GM18508 (cell line): ENCODE results near the gene RUFY4.

Experiments
- ATAC-seq: cut with Tn5 transposase; IDR thresholded peaks from one replicate; pipeline ENCODE4 v1.9.1; 2021; ENCODE audit warnings: moderate number of reproducible peaks; ENCODE audit not compliant: insufficient read depth, unreplicated experiment

Gene RUFY4, protein sequence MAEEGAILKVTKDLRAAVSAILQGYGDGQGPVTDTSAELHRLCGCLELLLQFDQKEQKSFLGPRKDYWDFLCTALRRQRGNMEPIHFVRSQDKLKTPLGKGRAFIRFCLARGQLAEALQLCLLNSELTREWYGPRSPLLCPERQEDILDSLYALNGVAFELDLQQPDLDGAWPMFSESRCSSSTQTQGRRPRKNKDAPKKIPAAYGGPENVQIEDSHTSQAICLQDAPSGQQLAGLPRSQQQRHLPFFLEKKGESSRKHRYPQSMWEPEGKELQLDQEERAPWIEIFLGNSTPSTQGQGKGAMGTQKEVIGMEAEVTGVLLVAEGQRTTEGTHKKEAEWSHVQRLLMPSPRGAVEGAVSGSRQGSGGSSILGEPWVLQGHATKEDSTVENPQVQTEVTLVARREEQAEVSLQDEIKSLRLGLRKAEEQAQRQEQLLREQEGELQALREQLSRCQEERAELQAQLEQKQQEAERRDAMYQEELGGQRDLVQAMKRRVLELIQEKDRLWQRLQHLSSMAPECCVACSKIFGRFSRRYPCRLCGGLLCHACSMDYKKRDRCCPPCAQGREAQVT

GRCh38 chr2:218068721-218069334 is at the start of gene RUFY4:
Gene RUFY4 (plus strand): TSS chr2:218069253. CDS start chr2:218070606, 1,353 bp downstream.
- peak; percentile 84 for ATAC-seq

DNA sequence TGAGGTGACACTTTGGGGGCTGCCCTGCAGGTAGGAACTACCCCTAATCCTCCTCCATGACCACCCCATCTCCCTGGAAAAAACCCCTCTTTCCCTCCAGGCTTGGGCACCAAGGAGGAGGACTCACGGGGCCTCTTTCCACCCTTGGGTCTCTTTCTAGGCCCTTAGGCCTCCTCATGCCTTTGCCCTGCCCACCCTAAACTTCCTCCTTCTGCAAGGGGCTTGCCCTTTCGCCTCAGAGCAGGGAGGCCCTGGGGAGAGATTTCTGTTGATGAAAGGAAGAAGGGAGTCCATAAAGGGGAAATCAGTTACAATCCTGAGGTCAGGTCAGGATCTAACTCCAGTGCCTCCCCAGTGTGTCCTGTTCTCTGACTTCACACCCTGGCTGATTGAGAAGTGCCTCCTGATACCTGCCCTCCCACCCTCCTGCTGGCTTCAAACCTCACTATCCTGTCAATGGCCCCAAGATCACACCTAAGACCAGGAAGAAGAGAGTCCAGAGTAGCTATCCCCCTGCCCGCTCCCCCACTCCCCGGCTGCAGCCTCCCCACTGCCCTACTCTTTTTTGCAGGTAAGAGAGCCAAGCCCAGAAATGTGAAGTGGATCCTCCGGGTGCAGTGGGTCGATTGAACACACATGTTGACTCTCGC is 49.5 kb upstream of the RUFY4 start:
- ATAC-seq: no peak

DNA sequence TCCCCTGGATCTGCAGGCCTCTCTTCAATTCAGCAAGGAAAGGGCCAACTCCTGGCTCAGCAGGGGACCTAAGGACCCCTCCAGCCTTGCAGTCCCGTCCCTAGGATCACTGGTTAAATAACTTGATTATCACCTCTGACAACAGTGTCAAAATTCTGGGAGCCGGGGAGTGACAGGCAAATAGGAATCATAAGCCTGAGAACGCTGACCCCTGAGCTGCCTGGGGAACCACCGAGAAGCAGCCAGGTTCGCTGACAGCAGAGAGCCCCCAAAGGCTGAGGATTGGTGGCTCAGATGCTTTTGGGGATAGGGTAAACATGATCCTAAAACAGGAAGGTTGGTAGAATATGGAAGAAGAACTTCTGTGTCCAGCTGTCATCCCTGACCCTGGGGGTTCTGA is 48.8 kb upstream of the RUFY4 start:
- ATAC-seq: no peak

GRCh38 chr2:218020966-218021535 is 48.0 kb upstream of the RUFY4 start:
- ATAC-seq: no peak

DNA sequence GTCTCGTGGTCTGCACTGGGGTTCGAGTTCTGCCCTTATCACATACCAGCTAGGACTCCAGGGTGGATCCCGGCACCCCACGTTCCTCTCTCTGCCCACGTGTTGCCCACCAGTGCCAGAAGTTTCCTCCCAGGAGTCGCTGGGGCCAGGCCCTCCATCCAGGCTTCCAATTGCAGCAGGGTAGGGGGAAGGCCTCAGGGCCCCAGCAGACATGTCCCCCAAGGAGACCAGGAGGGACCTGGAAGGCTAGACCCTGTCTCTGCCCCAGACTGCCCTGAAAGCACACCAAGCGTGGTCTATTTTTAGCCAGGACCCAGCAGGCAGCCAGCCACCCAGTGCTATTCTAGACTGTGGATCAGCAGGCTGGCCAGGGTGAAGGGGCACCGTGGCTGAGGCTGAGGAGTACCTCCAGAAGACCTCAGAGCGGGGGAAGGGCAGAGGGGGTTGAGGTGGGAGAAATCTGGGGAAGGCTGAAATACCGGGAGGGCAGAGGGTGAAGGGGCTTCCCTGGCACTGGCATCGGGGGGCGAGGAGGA is 47.4 kb upstream of the RUFY4 start:
- ATAC-seq: no peak

DNA sequence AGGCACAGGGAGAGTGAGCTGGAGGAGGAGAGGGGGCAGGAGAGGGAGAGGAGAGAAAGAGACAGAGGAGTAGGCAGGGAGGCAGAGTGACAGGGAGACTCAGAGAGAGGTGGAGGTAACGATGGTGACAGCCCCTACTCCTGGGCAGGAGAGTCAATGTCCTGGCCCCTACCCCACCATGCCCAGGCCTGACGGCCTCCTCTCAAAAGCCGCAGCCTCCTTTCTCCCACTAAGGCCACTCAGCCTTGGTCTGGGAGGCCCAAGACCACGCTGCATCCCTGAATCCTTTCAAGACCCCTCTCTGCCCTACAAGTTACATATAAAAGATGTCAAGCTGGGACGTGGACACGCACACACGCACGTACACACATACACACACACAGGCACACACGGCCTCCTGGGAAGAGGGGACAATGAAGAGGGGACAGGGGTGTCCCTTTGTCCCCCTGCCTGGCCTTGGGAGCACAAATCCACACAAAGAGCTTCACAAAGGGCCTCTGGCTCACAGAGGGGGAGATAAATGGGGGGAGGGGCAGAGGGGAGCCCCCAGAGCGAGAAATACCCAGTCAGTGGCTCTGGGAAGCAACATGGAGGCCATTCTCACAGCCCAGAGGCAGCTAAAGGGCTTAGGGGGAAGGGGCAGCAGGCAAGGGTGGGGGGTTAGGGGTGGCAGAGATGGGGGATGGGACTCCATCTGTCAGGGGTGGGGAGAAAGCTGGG is 46.8 kb upstream of the RUFY4 start:
- no peak for ATAC-seq

- no peak for ATAC-seq
Observed at GRCh38 chr2:218022851-218023530, 46.1 kb upstream of the RUFY4 start.

DNA sequence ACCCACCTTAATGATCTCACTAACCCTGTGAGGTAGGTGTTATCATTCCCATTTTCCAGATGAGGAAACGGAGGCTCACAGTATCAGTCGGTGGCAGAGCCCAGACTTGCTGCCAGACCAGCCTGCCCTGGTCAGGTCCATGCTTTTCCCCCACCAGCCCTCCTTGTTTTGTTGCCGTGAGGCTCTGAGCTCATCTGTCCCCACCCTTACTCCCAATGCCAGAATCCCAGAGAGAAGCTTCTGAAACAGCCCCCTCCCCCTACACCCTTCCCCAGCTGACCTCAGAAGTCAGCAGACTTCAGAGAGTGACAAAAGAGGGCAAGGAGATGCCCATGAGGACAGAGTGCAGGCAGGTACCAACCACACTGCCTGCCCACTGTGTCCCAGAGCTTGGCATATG is 45.4 kb upstream of the RUFY4 start:
- no peak for ATAC-seq

GRCh38 chr2:218024336-218024735 is 44.7 kb upstream of the RUFY4 start:
- no peak for ATAC-seq

DNA sequence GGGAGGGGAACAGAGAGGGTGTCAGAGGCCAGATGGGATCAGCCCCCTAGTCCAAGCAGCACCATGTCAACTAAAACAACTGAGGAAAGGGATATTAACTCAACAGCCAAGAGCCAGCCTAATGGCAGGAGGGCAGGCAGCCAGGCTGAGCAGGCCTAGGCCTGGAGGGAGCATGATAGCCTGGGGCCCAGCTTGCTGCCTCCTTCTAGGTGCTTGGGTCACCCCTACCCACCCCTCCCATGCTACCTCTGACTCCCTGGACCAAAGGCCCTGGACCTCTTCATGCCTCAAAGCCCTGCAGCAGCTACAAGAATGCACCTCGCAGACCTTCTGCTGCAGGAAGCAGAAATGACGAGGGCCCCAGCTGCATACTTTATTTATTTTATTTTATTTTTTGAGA is 44.2 kb upstream of the RUFY4 start:
- ATAC-seq: no peak

DNA sequence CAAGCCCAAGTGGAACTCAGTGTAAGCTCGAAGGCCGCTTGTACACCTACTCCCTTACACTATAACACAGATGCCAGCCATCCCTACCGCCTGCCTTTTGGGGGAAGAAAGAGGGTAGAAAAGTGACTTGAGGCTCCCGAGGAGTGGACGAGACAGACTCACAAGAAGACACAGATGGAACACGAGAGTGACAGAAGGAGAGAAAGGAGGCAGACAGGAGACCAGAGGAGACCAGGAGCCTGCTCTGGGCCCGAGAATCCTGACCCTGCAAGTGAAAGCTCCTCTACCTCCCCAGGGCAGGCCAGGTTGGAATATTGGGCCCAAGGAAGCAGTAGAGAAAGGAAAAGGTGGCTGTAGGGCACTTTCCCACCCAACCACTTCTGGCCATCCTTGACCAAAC is 42.8 kb upstream of the RUFY4 start:
- ATAC-seq: no peak

- no peak for ATAC-seq
Observed at GRCh38 chr2:218026676-218027425, 42.2 kb upstream of the RUFY4 start.

DNA sequence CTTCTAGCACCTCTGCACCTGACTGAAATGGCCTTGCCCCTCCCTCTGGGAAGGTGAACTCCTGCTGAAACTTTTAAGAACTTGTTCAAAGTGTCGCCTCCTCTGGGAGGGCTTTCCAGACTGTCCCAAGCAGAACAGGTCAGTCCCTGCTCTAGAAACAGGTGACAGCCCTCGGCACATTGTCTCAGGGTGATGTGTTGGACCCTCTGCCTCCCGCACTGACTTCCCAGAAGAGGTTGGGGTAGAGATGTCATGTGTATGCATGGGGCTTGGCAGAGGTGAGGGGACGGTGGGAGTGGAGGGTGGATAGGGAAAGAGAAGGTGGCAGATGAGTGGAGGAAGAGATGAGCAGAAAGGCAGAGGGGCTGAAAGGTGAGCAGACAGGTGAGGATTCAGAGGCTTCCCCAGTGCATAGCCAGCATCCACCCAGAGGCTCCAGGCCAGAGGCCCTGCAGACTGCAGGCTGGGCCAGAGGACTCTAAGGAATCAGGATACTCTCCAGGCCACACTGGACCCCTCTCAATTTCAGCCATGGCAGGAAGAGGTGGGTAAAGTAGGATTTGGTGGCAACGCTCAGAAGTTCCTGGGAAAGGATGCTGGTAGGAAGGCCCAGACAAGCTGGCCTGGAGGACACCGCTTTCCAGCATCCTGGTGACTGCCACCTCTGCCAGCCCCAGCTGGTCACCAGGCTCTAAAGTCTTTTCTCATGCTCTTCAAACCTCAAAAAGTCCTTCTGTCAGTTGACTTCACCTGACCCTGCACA is 41.4 kb upstream of the RUFY4 start:
- ATAC-seq: no peak

DNA sequence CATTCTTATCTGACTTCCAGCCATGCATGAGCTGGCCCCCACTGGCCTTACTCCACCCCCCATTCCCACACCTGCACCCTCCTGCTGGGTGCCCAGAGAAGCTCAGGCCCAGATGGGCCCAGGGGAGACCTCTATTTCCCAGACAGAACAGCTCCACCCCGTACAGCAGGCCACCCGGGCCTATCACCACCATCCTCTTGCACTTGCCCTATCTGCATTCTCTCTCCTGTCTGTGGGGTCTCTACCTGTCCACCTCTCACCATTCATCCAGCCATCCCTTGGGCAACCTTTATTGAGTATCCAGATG is 40.9 kb upstream of the RUFY4 start:
- no peak for ATAC-seq

- no peak for ATAC-seq
Observed at GRCh38 chr2:218028562-218029348, 40.3 kb upstream of the RUFY4 start.

DNA sequence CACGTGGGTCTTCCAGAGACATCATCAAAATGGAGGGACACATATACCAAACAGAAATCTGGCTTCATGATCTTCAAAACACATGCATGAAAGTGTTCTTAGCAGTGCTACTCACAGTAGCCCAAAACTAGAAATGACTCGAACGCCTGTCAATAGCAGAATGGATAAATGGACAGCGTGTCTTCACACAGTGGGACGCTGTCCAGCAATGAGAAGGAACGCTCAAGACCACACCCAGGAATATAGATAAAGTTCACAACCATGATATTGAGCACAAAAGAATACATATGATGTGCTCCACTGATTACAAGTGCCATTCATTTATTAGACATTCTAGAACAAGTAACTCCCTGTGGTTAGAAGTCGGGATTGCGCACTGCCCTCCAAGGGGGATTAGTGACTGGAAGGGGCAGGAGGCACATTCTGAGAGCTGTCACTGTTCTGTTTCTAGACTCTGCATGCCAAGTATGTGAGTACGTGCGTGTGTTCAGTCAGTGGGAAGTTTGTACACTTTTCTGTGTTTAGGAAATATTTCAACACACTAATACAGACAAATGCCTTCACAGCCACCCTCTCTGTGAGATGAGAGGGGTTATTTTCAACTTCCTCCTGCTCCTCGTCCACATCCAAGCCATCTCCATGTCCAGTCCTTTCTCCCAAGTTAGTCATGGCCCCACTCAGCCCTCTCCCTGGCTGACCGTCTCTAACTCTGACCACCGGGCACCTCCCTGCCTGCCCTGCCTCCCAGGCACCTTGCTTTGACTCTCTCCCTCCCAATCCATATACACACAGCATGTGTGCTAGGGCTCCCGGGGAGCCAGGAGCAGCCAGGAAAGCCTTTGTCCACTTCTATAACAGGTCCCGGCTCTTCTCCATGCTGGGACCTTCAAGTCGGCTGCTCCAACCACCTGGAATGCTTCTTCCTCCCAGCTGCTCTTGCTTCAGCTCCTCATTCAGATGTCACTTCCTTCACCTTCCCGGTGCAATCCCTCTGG is 39.4 kb upstream of the RUFY4 start:
- no peak for ATAC-seq
